Suprapubic skin (tissue), 4 donors: ENCODE results near the gene SPRYD3. TPM values are rescaled to one million over a fixed set of nuclear protein-coding genes. Genes with fewer than 3 reads are reported as not detected.

Experiments used
- DNase-seq, 2 donors: peaks; one replicate each; pipeline ENCODE4 v3.0.0-alpha.2; 2019; ENCODE audit warnings: low spot score in 2 of 2
- H3K27ac ChIP-seq: fragments of 200-600 bp; sonication (generic); one replicate; pipeline ENCODE4 v1.5.1; 2019
- H3K27me3 ChIP-seq: fragments of 200-600 bp; sonication (generic); one replicate; pipeline ENCODE4 v1.5.1; 2019
- H3K36me3 ChIP-seq: fragments of 200-600 bp; sonication (generic); one replicate; pipeline ENCODE4 v1.5.1; 2019
- H3K4me1 ChIP-seq: fragments of 200-600 bp; sonication (generic); one replicate; pipeline ENCODE4 v1.5.1; 2019
- H3K4me3 ChIP-seq: fragments of 200-600 bp; sonication (generic); one replicate; pipeline ENCODE4 v1.5.1; 2019; ENCODE audit warnings: mild to moderate bottlenecking
- H3K9me3 ChIP-seq: fragments of 200-600 bp; sonication (generic); one replicate; pipeline ENCODE4 v1.5.1; 2019
- EP300 ChIP-seq: sonication (generic); formaldehyde crosslinking; IDR thresholded peaks from one replicate; pipeline ENCODE4 v1.6.1; 2017; ENCODE audit warnings: antibody characterized with exemption
- POLR2A ChIP-seq, 2 donors: fragments of 450-650 bp; IDR thresholded peaks; one replicate each; pipeline ENCODE4 v1.6.1; 2017; ENCODE audit warnings: antibody characterized with exemption in 2 of 2, mild to moderate bottlenecking in 2 of 2, moderate library complexity in 2 of 2
- POLR2AphosphoS5 ChIP-seq, 3 donors: sonication (generic); formaldehyde crosslinking; IDR thresholded peaks; one replicate each; pipeline ENCODE4 v1.6.1; 2017; ENCODE audit warnings: antibody characterized with exemption in 3 of 3
- WGBS: methylation state at CpG from one replicate; pipeline ENCODE4 v1.1.5; 2018; 5-methylcytosine and 5-hydroxymethylcytosine counted together
- total RNA-seq, 4 donors: library from RNA; depleted of rRNA; stranded (reverse); fragments of >200 nt; gene quantifications; one replicate each; pipeline ENCODE4 v1.1.0, GENCODE V29; 2016
- TF ChIP-seq, protein P1 (sequence below), 2 donors: fragments of 200-600 bp in 1 of 2; fragments of 450-650 bp in 1 of 2; sonication (generic) in 1 of 2; IDR thresholded peaks; one replicate each; pipeline ENCODE4 v1.5.1; 2016 to 2019; ENCODE audit warnings: antibody characterized with exemption in 2 of 2, mild to moderate bottlenecking in 1 of 2, moderate library complexity in 1 of 2

Gene SPRYD3
- total RNA-seq, 4 donors from 2014 or later, result 26.4 to 44.0 (median 34.4) TPM

DNA sequence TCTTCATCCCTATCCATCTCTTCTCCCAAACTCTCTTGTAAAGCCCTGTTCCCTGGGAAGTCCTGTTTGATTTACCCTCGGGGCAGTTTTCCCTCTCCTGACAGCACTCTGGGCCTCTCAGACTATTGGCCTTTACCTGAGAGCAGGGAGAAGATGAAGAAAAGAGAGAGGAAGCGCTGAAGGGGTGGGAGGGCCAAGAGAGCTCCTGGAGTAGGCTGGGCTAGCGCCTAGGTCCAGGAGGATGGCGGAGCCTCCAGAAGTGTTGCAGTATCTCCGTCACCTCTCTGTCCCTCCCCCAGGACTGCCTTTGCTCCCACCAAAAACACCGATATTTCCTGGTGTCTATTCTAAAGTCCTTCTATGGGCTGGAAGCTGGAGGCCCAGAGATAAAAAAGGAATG lies 12.6 kb upstream of the SPRYD3 start:
- WGBS, result 86% methylated on average over 6 of the region's 6 CpGs
- Histone ChIP-seq H3K9me3 (no peaks in the 10 kb centered on the region), H3K27me3 (no peaks in the 10 kb centered on the region), H3K27ac (no peak overlapping the region), H3K36me3 (no peaks in the 10 kb centered on the region), H3K4me1 (peaks cover 8% of the 10 kb centered on the region), H3K4me3 (no peak overlapping the region)
- TF ChIP-seq, protein P1, sequence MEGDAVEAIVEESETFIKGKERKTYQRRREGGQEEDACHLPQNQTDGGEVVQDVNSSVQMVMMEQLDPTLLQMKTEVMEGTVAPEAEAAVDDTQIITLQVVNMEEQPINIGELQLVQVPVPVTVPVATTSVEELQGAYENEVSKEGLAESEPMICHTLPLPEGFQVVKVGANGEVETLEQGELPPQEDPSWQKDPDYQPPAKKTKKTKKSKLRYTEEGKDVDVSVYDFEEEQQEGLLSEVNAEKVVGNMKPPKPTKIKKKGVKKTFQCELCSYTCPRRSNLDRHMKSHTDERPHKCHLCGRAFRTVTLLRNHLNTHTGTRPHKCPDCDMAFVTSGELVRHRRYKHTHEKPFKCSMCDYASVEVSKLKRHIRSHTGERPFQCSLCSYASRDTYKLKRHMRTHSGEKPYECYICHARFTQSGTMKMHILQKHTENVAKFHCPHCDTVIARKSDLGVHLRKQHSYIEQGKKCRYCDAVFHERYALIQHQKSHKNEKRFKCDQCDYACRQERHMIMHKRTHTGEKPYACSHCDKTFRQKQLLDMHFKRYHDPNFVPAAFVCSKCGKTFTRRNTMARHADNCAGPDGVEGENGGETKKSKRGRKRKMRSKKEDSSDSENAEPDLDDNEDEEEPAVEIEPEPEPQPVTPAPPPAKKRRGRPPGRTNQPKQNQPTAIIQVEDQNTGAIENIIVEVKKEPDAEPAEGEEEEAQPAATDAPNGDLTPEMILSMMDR (IDR thresholded peaks at IDR 0.05), result no peak
- no peak for TF ChIP-seq POLR2A (IDR thresholded peaks at IDR 0.05)
- no peak for TF ChIP-seq EP300
- no peak for TF ChIP-seq POLR2AphosphoS5 (IDR thresholded peaks at IDR 0.05)
- peak in 1 of 2 donors; percentile 44 for DNase-seq

DNA sequence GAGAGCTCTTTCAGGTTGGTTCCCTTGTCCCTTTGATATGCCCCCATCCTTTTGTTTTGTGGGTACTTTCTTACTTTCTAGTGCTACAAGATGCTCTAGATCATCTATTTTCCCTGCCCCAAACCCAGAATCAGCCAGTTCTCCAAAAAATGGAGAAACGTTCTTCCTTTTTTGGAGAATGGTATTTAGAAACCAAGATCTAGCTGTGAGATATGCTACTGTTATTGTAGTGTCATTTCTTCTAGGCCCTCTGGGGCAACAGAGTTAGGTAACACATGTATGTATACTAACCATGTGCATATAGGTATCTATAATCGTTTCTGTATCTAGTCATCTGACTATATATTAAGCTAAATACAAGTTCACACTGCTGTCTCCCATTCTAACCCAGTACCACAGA lies 11.4 kb upstream of the SPRYD3 start:
- Histone ChIP-seq H3K27ac (no peak overlapping the region), H3K27me3 (no peaks in the 10 kb centered on the region), H3K4me3 (no peak overlapping the region), H3K9me3 (no peaks in the 10 kb centered on the region), H3K4me1 (no peaks in the 10 kb centered on the region), H3K36me3 (no peaks in the 10 kb centered on the region)
- DNase-seq, result no peak
- TF ChIP-seq EP300 (no peak), POLR2AphosphoS5 (IDR thresholded peaks at IDR 0.05) (no peak), POLR2A (IDR thresholded peaks at IDR 0.05) (no peak)
- TF ChIP-seq, protein P1 (IDR thresholded peaks at IDR 0.05), result no peak
- WGBS, result 59% methylated on average over 2 of the region's 2 CpGs

DNA sequence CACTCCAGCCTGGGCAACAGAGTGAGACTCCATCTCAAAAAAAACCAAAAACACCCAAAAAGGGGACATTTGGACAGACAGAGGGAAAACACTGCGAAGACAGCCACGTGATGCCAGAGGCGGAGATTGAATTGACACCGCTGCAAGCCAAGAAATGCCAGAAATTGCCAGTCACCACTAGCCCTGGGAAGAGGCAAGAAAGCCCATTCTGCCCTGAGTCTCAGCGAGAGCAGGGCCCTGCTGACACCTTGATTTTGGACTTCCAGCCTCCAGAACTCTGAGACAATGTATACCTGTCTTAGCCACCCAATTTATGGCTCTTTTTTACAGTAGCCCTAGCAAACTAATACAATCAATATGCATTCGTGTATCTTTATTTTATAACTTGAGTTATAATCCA lies 10.9 kb upstream of the SPRYD3 start:
- Histone ChIP-seq H3K27me3 (no peaks in the 10 kb centered on the region), H3K4me1 (no peaks in the 10 kb centered on the region), H3K36me3 (no peaks in the 10 kb centered on the region), H3K4me3 (no peak overlapping the region), H3K27ac (no peak overlapping the region), H3K9me3 (no peaks in the 10 kb centered on the region)
- WGBS, result 90% methylated on average over 6 of the region's 6 CpGs
- TF ChIP-seq EP300 (no peak), POLR2A (IDR thresholded peaks at IDR 0.05) (no peak), POLR2AphosphoS5 (IDR thresholded peaks at IDR 0.05) (no peak)
- TF ChIP-seq, protein P1 (IDR thresholded peaks at IDR 0.05), result no peak
- peak in 1 of 2 donors; percentile 52 for DNase-seq

DNA sequence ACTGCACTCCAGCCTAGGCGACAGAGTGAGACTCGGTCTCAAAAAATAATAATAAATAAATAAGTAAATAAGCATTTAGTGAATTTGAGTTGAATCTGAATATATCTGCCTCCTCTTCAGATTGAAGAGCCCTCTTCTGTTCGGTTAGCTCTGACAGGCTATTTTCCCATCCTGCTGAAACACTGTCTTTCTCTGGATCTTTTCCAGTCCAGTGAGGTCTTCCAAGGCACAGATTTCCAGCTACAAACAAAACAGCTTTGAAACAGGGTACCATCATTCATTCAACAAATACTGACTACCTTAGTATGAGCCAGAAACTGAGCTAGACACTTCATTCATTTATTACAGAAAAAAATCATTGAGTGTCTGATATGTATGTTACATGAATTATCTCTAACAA lies 7.2 kb upstream of the SPRYD3 start:
- H3K9me3 ChIP-seq, result no peaks in the 10 kb centered on the region
- H3K4me3 ChIP-seq, result no peak overlapping the region
- no peak overlapping the region for H3K27ac ChIP-seq
- no peaks in the 10 kb centered on the region for H3K27me3 ChIP-seq
- WGBS, result 88% methylated on average over 3 of the region's 3 CpGs
- no peaks in the 10 kb centered on the region for H3K36me3 ChIP-seq
- DNase-seq, result no peak
- H3K4me1 ChIP-seq, result no peaks in the 10 kb centered on the region
- TF ChIP-seq POLR2A (IDR thresholded peaks at IDR 0.05) (no peak), POLR2AphosphoS5 (IDR thresholded peaks at IDR 0.05) (no peak)

DNA sequence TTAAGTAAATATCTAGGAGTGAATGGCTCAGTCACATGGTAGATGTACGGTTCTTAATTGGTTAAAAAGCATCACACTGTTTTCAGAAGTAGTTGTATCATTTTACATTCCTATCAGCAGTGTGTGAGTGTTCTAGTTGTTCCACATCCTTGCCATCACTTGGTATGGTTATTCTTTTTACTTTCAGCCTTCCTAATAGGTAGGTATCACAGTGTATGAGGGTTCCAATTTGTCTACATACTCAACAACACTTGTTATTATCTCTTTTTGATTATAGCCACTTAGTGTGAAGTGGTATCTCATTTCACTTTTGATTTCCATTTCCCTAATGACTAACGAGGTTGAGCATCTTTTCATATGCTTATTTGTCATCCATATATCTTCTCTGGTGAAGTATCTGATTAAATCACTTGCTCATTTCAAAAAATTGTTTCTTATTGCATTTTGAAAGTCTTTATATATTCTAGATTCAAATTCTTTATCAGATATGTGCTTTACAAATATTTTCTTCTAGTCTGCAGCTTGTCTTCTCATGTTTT lies 3.5 kb upstream of the SPRYD3 start:
- Histone ChIP-seq H3K36me3 (no peaks in the 10 kb centered on the region), H3K27me3 (no peaks in the 10 kb centered on the region), H3K4me3 (no peak overlapping the region), H3K4me1 (peaks cover 19% of the 10 kb centered on the region), H3K9me3 (no peaks in the 10 kb centered on the region), H3K27ac (no peak overlapping the region)
- TF ChIP-seq POLR2AphosphoS5 (IDR thresholded peaks at IDR 0.05) (no peak), POLR2A (IDR thresholded peaks at IDR 0.05) (no peak), EP300 (no peak)
- TF ChIP-seq, protein P1 (IDR thresholded peaks at IDR 0.05), result no peak
- no peak for DNase-seq
- 65% methylated on average over 2 of the region's 2 CpGs for WGBS
